H1 (cell line): ENCODE results near the gene CCL26. TPM values are rescaled to one million over a fixed set of nuclear protein-coding genes. Genes with fewer than 3 reads are reported as not detected.

ENCODE experiments used
- CTCF ChIA-PET: fragments of 300-600 bp; sonication (Branson Sonifier 250); formaldehyde crosslinking; loops from one replicate; lab custom pipeline; 2021; ENCODE audit not compliant: partially characterized antibody; lab: Charles Lee
- POLR2A ChIA-PET: fragments of 300-600 bp; sonication (Branson Sonifier 250); formaldehyde crosslinking; loops from one replicate; lab custom pipeline; 2021; ENCODE audit warnings: inconsistent platforms; ENCODE audit not compliant: partially characterized antibody; lab: Charles Lee
- DNase-seq, 2 experiments: peaks; one replicate each; pipeline versions ENCODE4 v3.0.0 to v3.0.0-alpha.2; 2010 to 2022; ENCODE audit warnings: low spot score in 2 of 2, low read depth in 1 of 2, mixed read lengths in 1 of 2
- FAIRE-seq: peaks from 2 replicates; lab custom pipeline; 2011; peaks lifted over from hg19 to GRCh38; lab: Jason Lieb, UNC
- H2AFZ ChIP-seq: 2 replicates; pipeline ENCODE4 v1.8.1; 2012; ENCODE audit warnings: low read length, inconsistent platforms
- H2AK5ac ChIP-seq: 2 replicates; pipeline ENCODE4 v1.6.1; 2013; ENCODE audit warnings: low read depth, low read length
- H2BK120ac ChIP-seq: replicated peaks from 2 replicates; pipeline ENCODE3; 2013; ENCODE audit warnings: low read depth, low read length, inconsistent platforms
- H2BK12ac ChIP-seq: 2 replicates; pipeline ENCODE4 v1.6.1; 2013; ENCODE audit warnings: low read depth, low read length
- H2BK15ac ChIP-seq: 2 replicates; pipeline ENCODE4 v1.6.1; 2013; ENCODE audit warnings: low read length
- H2BK20ac ChIP-seq: 2 replicates; pipeline ENCODE4 v1.6.1; 2013; ENCODE audit warnings: low read length
- H2BK5ac ChIP-seq: 2 replicates; pipeline ENCODE4 v1.6.1; 2013; ENCODE audit warnings: low read depth, low read length
- H3K14ac ChIP-seq: 2 replicates; pipeline ENCODE4 v1.6.1; 2013; ENCODE audit warnings: inconsistent platforms; ENCODE audit not compliant: insufficient read length
- H3K18ac ChIP-seq: 2 replicates; pipeline ENCODE4 v1.6.1; 2013; ENCODE audit warnings: low read length; ENCODE audit errors: extremely low read depth
- H3K23ac ChIP-seq: 2 replicates; pipeline ENCODE4 v1.6.1; 2013; ENCODE audit warnings: inconsistent platforms; ENCODE audit not compliant: insufficient read length
- H3K23me2 ChIP-seq: 2 replicates; pipeline ENCODE4 v1.6.1; 2013; ENCODE audit warnings: low read depth, low read length
- H3K27ac ChIP-seq: 2 replicates; pipeline ENCODE4 v1.6.1; 2011; ENCODE audit warnings: low read depth, low read length, inconsistent platforms
- H3K27me3 ChIP-seq, 4 experiments: replicated peaks in 1 of 4; 1 replicate in 1 of 4; 2 replicates in 3 of 4; pipeline versions ENCODE4 v1.6.1 to v1.8.1; 2011 to 2013; ENCODE audit warnings: low read length in 3 of 4, mild to moderate bottlenecking in 3 of 4, inconsistent platforms in 2 of 4, mixed read lengths in 2 of 4, moderate library complexity in 1 of 4; ENCODE audit not compliant: control insufficient read depth in 3 of 4, insufficient read depth in 3 of 4; ENCODE audit errors: extremely low read depth in 1 of 4
- H3K36me3 ChIP-seq, 4 experiments: 2 replicates each; pipeline versions ENCODE4 v1.6.1 to v1.8.1; 2011 to 2013; ENCODE audit warnings: mild to moderate bottlenecking in 4 of 4, low read length in 3 of 4, moderate library complexity in 2 of 4, control low read depth in 1 of 4, inconsistent platforms in 1 of 4; ENCODE audit not compliant: insufficient read depth in 4 of 4, control insufficient read depth in 2 of 4
- H3K4ac ChIP-seq: replicated peaks from 2 replicates; pipeline ENCODE3; 2013; ENCODE audit warnings: low read length, low read depth, mixed read lengths, inconsistent platforms; ENCODE audit not compliant: insufficient read length
- H3K4me1 ChIP-seq, 4 experiments: replicated peaks in 1 of 4; 1 replicate in 1 of 4; 2 replicates in 3 of 4; pipeline versions ENCODE4 v1.6.1 to v1.8.1; 2011 to 2013; ENCODE audit warnings: low read length in 3 of 4, inconsistent platforms in 2 of 4, mixed read lengths in 1 of 4; ENCODE audit not compliant: insufficient read depth in 4 of 4, control insufficient read depth in 3 of 4
- H3K4me2 ChIP-seq, 2 experiments: 2 replicates each; pipeline versions ENCODE4 v1.6.1 to v1.8.1; 2011 to 2013; ENCODE audit warnings: low read depth in 2 of 2, low read length in 2 of 2, control low read depth in 1 of 2, inconsistent platforms in 1 of 2, mild to moderate bottlenecking in 1 of 2; ENCODE audit not compliant: insufficient read depth in 1 of 2
- H3K4me3 ChIP-seq, 4 experiments: fragments of 200-600, 300-600 bp in 1 of 4; sonication (generic), shearing (Covaris generic), sonication (Bioruptor Twin) in 1 of 4; 2 replicates each; pipeline versions ENCODE4 v1.5.1 to v1.8.1; 2011 to 2016; ENCODE audit warnings: low read length in 4 of 4, low read depth in 3 of 4, control low read depth in 2 of 4, inconsistent platforms in 2 of 4, mild to moderate bottlenecking in 2 of 4, mixed read lengths in 1 of 4, moderate library complexity in 1 of 4; ENCODE audit not compliant: insufficient read depth in 2 of 4; ENCODE audit errors: extremely low read depth in 1 of 4
- H3K56ac ChIP-seq: replicated peaks from 2 replicates; pipeline ENCODE3; 2013; ENCODE audit warnings: low read depth, mild to moderate bottlenecking, mixed read lengths, low read length, inconsistent platforms; ENCODE audit not compliant: insufficient read length
- H3K79me1 ChIP-seq: 2 replicates; pipeline ENCODE4 v1.6.1; 2013; ENCODE audit warnings: low read depth, low read length, control low read depth
- H3K79me2 ChIP-seq, 2 experiments: 2 replicates each; pipeline versions ENCODE4 v1.6.1 to v1.8.1; 2012 to 2013; ENCODE audit warnings: low read length in 2 of 2, mild to moderate bottlenecking in 2 of 2, inconsistent platforms in 1 of 2; ENCODE audit not compliant: insufficient read depth in 2 of 2, control insufficient read depth in 1 of 2
- H3K9ac ChIP-seq, 4 experiments: replicated peaks in 1 of 4; 1 replicate in 1 of 4; 2 replicates in 3 of 4; pipeline versions ENCODE4 v1.6.1 to v1.8.1; 2011 to 2013; ENCODE audit warnings: low read depth in 3 of 4, low read length in 3 of 4, control low read depth in 2 of 4, mild to moderate bottlenecking in 2 of 4, moderate library complexity in 2 of 4, inconsistent platforms in 1 of 4; ENCODE audit errors: extremely low read depth in 1 of 4
- H3K9me3 ChIP-seq, 2 experiments: 2 replicates each; pipeline versions ENCODE4 v1.6.1 to v1.8.1; 2012 to 2013; ENCODE audit warnings: mild to moderate bottlenecking in 2 of 2, moderate library complexity in 2 of 2, control low read depth in 1 of 2, inconsistent platforms in 1 of 2, low read depth in 1 of 2, low read length in 1 of 2, mixed read lengths in 1 of 2; ENCODE audit not compliant: insufficient read depth in 2 of 2
- H4K20me1 ChIP-seq, 2 experiments: replicated peaks in 1 of 2; 2 replicates each; pipeline versions ENCODE3 to v1.8.1; 2011 to 2013; ENCODE audit warnings: inconsistent platforms in 2 of 2, low read length in 2 of 2, mild to moderate bottlenecking in 1 of 2; ENCODE audit not compliant: insufficient read depth in 2 of 2, control insufficient read depth in 1 of 2
- H4K5ac ChIP-seq: 2 replicates; pipeline ENCODE4 v1.6.1; 2013; ENCODE audit warnings: low read length, low read depth, mixed read lengths, inconsistent platforms; ENCODE audit not compliant: insufficient read length
- H4K8ac ChIP-seq: 2 replicates; pipeline ENCODE4 v1.8.0; 2013; ENCODE audit warnings: mild to moderate bottlenecking, moderate library complexity, low read length, inconsistent platforms; ENCODE audit not compliant: insufficient read depth; ENCODE audit errors: extremely low read depth
- H4K91ac ChIP-seq: replicated peaks from 2 replicates; pipeline ENCODE3; 2013; ENCODE audit warnings: low read length, mixed read lengths, inconsistent platforms; ENCODE audit not compliant: insufficient read length
- PHF8 ChIP-seq: fragments of 200-600 bp; sonication (generic); conservative IDR thresholded peaks from 2 replicates; pipeline ENCODE4 v1.7.1; 2012; ENCODE audit warnings: low read depth, mild to moderate bottlenecking, inconsistent platforms, low read length, moderate library complexity
- WGBS, 2 experiments: shearing (Covaris generic) in 1 of 2; methylation state at CpG; one replicate each; pipeline versions ENCODE4 v1.1.6 to v1.1.7; 2013 to 2015; ENCODE audit warnings: low lambda C conversion rate in 2 of 2, mixed read lengths in 2 of 2, inconsistent platforms in 1 of 2, low coverage in 1 of 2, missing lambda C conversion rate in 1 of 2; ENCODE audit not compliant: insufficient replicate concordance in 2 of 2, insufficient coverage in 1 of 2, insufficient read length in 1 of 2; ENCODE audit errors: extremely low coverage in 1 of 2, missing lambda C conversion rate in 1 of 2; 5-methylcytosine and 5-hydroxymethylcytosine counted together
- polyA plus RNA-seq, 7 experiments: library from polyadenylated mRNA; depleted of rRNA in 3 of 7; stranded (reverse) in 5 of 7; unstranded in 2 of 7; fragments of >200 nt in 5 of 7; fragments of 200-250 nt in 2 of 7; gene quantifications; 1 replicate in 5 of 7; 2 replicates in 1 of 7; 4 replicates in 1 of 7; pipeline versions ENCODE4 v1.2.1 to v1.2.3, GENCODE V29; 2011 to 2013; ENCODE audit warnings: missing spikeins in 2 of 7, mixed read lengths in 2 of 7
- total RNA-seq: library from RNA; stranded (reverse); fragmentation: NEBNext Ultra II Directional; extraction: Animal tissue kit (Norgen Biotek cat#: 25700); gene quantifications from 2 replicates; pipeline ENCODE4 v1.2.1, GENCODE V29; 2021

Gene CCL26
- total and polyA plus RNA-seq, 2 of the 8 experiments (the other 6 are each of a cell fraction or from before 2014, with no cell fraction given) = 8.7 to 14.9 TPM

GRCh38 chr7:75804705-75805104, 32.7 kb upstream of the CCL26 start:
- no peak overlapping the region for H4K8ac ChIP-seq
- 73% methylated on average over 5 of the region's 5 CpGs; no CpG with 5 or more reads in 1 of the 2 experiments for WGBS, 2 experiments
- no peaks in the 10 kb centered on the region for H3K79me2 ChIP-seq
- H2BK20ac ChIP-seq = no peak overlapping the region
- no peak overlapping the region for H3K4ac ChIP-seq
- no peak overlapping the region for H2AK5ac ChIP-seq
- no peaks in the 10 kb centered on the region for H4K20me1 ChIP-seq
- H4K91ac ChIP-seq = no peak overlapping the region
- no peak overlapping the region for H3K4me3 ChIP-seq
- no peak overlapping the region for H3K9ac ChIP-seq
- POLR2A ChIA-PET = interaction anchor here (0.6 kb wide), 1 partner anchor 19 kb away, joined by 3 read pairs; no protein-coding TSS in a partner anchor
- H2BK12ac ChIP-seq = no peak overlapping the region
- no peaks in the 10 kb centered on the region for H3K23me2 ChIP-seq
- no peak overlapping the region for H2BK5ac ChIP-seq
- peaks cover 6 to 9% of the 10 kb centered on the region in 2 experiments; a peak in 3 of 4 replicates for H3K9me3 ChIP-seq
- no peak overlapping the region for H2BK120ac ChIP-seq
- CTCF ChIA-PET = no interaction called here
- FAIRE-seq = no peak
- no peak overlapping the region for H3K23ac ChIP-seq
- no peak overlapping the region for H4K5ac ChIP-seq
- no peak overlapping the region for H3K18ac ChIP-seq
- no peak overlapping the region for H3K14ac ChIP-seq
- H3K4me2 ChIP-seq = no peak overlapping the region
- no peaks in the 10 kb centered on the region for H3K79me1 ChIP-seq
- H3K36me3 ChIP-seq = no peaks in the 10 kb centered on the region
- DNase-seq = no peak
- H3K4me1 ChIP-seq = no peaks in the 10 kb centered on the region
- H3K56ac ChIP-seq = no peak overlapping the region
- no peak overlapping the region for H2AFZ ChIP-seq
- no peak overlapping the region for H3K27ac ChIP-seq
- no peak overlapping the region for H2BK15ac ChIP-seq
- H3K27me3 ChIP-seq = no peaks in the 10 kb centered on the region
- no peak for TF ChIP-seq PHF8
